Activated T-cell treated with anti-CD3 and anti-CD28 coated beads for 24 hours (primary cell): ENCODE data around the gene XRCC3.

Experiments used
- DNase-seq: peaks from one replicate; pipeline ENCODE4 v3.0.0-alpha.2; 2020; ENCODE audit warnings: low read depth

XRCC3 gene

DNA sequence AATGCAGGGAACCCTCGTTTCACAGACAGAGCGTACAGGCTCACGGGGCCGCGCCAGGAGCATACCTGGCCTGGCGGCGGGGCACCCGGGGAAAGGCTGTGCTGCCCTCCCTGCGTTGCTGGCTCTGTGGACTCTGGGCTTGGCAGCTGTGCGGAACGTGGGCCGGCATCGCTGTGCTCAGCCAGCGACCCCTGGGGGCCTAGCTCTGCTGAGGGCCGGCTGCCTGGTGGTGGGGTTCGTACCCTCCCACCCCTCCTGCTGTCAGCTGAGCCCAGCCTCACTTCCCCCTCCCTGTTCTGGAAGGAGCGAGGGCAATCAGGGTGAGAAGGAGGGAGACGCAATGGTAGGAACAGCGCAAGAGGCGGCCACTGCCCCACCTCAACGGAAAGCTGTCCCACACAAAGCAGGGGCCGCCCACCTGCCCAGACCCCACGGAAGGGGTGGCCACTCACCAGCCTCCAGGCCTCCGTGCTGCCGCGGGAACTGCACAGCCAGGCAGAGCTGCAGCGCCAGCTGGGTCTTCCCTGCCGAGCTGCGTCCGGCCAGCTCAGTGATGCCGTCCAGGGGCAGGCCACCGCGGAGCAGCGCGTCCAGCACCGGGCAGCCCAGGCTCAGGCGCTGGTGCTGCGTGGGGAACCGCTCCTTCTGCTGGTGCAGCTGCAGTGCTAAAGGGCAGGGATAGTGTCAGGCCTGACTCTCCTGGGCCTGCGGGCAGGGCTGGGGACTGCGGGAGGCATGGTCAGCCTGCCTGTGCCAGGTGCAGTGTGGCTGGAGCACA, 8.5 kb downstream of the XRCC3 start:
- DNase-seq, result no peak

DNA sequence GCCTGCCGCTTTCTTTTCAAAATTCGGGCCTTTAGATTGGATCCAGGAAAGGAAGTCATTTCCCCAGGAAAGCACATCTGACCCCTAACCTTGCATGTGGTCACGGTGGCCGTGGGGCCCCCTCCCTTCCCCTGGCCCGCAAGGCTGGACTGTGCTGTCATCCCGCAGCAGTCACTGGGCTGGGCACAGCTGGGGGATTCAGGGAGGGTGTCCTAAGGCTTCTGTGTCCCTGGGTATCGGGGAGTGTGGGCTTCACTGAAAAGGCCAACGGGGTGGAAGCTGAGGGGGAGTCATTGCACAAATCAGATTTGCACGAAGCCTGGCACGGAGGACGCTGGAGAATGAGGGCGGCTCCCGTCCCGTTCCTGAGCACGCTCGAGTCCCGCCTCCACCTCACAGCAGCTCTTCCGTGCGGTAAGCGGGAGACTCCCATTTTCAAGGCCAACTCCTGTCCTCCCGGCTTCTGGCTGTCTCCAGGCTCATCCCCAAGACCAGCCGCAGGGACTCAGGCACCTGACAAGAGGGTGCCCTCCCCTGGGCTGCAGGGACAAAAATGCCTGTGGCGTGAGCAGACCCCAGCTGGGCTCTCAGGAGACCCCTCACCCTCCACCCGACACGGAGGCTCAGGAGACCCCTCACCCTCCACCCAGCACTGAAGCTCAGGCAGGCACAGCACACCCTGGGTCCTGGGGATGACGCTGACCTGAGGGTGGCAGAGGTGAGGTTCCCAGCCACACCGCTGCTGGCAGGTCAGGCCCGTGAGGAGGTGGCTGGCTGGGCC, 9.6 kb downstream of the XRCC3 start:
- no peak for DNase-seq

DNA sequence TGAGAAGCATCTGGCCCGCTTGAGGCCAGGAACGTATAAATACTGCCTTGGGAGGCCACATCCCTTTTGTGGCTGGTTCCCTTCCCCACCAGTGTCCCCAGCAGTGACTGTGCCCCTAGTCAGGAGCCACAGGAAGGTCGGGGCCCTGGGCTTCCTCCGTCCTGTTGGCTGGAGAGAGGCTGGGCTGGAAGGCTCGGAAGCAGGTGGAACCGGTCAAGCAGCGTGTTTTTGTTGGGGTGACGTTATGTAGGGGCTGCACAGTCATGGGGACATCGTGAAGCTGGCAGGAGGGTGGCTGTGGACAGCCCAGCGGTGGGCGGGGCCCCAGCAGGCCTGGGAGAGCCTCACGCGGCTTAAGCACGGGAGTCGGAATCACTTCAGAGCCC, 10.1 kb downstream of the XRCC3 start:
- no peak for DNase-seq

DNA sequence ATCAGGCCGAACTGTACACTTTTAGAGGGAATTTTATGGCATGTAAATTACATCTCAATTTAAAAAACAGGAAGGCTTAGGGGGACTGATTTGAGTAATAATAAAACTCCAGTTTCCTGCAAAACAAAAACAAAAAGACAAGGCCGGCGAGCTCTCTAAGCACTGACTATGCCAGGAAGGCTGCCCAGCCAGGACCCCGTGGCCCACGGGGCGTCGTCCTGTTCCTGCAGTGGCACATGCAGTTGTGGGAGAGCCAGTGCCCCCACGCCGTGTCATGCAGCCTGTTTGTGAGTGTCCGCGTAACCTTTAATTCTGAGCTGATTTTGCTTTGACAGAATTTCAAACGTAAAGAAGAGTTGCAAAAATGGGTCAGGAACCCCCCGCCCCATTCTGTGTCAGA, 10.5 kb downstream of the XRCC3 start:
- DNase-seq, result no peak

DNA sequence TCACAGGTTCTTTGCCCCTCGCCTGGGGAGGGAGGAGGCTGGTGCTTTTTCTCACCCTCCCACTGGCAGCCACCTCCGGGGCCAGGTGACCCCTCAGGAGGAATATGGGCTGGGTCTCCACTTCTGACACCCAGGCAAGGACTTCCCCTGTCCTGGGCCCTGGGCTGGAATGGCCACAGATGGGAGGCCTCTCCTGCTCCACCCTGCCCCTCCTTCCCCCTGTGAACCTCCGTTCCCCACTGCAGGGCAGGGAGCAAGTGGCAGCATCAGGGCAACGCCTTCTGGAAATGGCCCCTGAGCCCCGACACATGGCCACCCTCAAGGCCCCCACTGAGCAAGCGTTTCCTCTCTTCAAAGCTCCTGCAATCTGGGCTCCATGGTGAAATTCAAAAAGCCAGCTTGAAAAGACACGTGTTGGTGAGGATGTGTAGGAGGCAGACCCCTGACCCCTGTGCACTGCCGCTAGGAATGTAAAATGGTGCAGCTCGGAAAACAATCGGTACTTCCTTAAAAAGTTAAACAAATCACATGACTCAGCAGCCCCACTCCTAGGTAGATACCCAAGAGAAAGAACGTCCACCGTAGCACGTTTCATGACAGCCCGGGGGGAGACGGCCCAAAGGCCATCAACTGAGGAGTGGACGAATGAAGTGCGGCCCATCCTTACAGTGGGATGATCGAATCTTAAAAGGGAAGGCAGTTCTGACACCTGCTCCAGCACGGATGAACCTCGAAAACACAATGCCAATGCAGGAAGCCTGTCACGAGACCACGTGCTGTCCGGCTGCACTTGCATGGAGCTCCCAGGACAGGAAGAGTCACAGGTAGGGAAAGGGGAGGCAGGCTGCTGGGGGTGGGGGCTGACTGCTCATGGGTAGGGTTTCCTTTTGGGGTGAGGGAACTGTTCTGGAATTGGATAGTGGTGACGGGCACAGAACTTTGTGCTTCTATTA, 11.5 kb downstream of the XRCC3 start:
- DNase-seq, result no peak

DNA sequence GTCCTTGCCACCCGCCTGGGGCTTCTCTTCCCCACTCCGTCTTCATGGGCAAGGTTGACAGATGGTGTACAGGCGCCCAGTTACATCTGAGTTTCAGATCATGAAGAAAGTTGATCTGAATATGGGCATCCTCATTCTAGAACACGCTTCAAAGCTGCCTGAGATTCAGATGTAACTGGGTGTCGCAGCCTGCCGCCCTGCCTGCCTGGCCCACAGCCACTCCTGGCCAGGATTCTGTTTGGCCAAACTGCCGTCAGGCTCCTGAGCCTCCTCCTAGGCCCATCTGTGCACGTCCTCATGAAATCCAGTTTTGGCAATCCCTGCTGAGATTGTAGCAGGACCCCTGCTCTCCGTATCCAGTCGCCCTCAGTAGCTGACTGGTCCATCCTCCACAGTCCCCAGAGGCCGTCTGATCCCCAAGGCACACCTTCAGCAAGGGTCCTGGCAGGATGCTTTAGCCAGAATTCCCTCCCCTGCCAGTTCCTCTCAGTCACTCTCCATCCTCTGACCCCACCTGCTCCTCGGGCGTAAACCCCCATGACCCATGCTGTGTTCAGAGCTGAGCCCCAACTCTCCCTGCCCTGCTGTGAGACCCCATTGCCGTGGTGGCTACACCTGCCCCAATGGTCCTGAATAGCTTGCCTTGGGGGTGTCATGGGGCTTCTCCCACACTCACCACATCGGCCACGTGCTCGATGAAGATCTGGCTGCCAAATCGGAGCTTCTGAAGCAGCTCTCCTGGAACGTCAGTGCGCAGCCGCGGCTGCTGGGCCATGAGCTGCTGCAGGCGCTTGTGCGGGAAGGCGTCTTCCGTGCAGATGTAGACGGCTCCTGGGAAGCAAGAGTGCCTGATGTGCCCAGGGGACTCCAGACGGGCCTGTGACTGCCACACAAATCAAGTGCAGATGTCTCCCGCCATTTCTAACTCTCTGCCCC, 12.5 kb downstream of the XRCC3 start:
- no peak for DNase-seq

DNA sequence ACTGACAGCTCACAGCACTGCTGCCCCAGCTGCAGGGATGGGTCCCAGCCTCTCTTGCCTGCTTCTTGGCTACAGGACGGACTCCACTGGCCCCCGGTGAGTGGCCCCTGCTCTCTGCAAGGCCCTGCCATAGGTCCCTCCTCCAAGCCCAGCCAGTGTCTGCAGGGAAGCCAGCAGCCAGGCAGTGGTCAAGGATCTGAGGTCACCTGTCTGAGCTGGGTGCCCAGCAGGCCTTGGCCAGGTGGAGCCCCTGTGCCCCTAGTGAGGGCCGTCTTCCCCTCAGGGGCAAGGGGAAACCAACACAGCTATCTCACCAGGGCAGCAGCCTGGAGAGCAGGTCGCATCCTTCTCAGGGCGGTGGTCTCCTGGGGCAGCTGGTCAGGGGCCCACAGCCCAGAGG, 13.2 kb downstream of the XRCC3 start:
- DNase-seq, result no peak

DNA sequence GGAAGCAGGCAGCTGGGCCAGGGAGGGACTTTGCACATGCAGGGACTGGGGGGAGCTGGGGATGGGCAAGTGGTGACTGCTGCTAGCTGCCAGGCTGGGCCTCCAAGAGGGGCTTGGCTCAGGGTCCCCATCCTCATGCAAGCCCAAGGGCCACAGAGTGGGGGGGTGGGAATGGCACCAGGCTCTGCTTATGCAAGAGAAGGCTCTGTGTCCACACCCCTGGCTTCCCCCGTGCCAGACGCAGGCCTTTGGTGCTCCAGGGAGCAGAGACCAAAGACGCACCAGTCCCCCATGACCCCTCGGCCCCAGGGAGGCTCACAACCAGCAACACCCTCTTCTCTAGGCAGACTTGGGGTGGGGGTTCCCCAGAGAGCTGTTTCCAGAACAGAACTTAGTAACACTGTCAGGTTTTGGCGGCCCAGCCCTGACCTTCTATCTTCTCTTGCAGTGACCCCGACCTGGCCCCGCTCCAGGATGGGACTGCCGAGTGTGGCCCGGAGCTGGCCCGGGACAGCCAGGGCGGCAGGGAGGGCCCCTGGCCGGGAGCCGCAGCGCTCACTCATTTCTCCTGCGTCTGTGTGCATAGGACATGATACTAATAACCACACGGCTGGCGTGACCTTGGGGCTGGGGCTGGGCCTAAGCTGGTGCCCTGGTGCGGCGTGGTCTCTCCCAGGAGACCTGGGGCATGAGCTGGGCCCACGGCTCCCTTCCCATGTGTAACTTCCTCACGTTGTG, 14.3 kb downstream of the XRCC3 start:
- DNase-seq, result no peak

DNA sequence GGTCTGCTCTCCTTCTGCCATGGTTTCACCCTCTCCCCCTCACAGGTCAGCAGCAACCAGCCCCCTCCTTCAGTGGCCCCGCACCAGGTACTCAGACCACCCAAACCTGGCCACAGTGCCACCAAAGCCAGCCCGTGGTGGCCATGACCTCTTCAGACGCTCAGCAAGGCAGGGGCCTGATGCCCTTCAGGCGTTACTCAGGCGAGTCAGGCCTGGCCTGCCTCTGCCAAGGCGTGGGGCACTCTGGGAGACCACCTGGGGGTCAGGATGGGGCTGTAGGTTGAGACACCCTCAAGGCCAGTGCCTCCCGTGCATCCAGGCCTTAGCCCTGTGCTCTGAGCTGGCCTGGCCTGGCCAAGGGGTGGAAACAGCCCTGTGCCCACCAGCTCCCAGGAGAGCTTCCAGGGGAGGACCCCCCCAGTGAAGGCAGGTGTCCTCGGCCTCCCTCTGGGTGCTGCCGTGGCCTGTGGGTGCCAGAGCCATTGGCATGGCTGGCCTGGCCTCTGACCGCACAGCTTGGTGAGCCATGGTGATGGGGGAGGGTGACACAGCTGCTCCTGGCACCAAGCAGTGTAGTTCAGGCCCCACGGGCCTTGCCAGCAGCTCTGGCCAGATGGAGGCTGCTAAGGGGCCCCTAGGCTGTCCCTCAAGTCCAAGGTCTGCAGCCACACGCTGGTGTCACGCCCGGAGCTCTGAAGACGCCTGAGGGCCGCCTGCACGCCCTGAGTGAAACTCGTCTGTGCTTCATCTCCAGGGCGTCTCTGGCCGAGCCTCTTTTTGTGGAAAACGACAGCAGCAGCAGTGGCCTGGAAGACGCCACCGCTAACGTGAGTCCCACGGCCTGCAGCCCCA, 15.1 kb downstream of the XRCC3 start:
- DNase-seq, result no peak

DNA sequence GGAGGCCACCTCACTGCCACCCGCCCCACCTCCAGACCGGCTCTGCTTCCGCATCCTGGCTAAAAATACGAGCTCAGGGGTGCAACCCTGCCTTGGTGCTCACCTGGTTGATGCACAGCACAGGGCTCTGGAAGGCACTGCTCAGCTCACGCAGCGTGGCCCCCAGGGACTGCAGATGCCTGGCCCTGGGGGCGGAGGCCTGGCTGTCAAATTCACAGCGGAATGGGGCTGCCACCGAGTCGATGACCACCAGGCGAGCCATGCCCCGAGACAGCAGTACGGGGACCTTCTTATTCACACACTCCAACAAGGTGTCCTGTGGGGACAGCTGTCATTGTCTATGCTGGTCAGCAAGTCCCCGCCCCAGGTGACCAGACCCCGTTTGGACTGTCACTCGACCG, 16.0 kb downstream of the XRCC3 start:
- no peak for DNase-seq

DNA sequence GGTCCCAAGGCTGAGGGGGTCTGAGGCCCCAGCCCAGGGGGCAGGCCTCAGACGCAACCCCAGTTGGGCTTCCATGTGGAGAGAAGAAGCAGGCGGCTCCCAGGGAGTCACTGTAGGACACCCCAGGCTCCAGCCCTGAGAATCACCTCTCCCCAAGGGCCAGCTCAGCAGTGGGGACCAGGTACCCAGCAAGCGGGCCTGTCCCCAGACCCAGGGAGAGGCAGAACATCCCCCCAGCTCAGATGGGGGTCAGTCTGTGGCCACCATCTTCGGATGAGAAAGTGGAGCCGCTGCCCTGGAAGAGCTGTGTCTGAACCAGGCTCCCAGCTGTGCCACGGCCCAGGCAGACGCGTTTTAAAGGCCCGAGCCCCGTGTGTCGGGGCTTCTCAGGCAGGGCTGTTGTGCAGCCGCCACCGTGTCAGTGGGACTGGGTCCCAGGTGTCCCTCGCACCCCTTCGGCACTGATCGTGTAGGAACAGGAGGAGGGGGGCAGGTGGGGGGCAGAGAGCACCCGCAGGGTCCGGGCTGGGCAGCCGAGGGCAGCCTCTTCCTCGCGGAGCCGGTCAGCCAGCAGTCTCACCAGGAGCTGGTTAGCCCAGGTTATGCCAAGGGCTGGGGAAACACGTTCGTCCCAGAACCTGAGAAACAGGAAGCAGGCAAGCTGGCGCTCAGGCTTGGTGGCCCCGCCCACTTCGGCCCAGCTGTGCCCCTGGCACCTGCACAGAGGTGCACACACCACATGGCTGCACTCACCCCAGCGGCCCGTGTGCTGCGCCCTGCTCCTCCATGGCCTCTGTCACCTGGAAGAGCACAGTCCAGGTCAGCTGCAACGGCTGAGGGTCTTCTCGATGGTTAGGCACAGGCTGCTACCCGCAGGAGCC, 16.6 kb downstream of the XRCC3 start:
- no peak for DNase-seq

DNA sequence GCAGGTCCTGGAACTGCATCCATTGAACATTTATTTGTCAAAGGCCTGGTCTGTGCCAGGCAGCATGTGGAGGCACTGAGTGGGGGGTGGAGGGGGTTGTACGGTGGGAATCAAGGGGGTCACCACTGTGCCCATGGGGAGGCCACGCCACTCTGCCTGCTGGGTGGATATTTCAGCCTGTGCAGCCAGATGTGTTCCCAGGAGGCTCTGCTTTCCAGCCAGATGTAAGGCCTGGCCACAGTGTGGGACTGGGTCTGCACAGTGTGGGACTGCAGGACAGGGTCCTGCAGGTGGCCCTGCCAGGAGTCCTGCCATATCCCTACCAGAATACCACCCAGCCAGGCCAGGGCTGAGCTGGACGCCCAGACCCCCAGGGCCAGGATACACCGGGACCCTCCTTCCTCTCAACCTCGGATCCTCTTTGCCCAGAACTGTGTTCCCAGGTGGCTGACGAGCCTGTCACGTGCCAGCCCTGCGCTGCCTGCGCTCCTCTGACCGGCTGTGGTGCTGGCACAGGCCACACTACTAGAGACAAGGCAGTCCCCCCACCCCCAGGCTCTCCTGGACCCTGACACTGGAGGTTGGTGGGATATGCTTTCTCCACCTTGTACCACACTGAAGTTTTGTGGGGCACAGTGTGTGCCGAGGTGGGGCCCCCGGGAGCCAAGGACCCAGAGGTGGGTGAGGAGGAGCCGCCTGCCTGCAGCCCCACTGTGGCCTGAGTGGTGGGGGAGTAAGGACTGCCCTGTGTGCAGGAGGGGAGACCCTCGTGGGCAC, 17.5 kb downstream of the XRCC3 start:
- DNase-seq, result no peak

DNA sequence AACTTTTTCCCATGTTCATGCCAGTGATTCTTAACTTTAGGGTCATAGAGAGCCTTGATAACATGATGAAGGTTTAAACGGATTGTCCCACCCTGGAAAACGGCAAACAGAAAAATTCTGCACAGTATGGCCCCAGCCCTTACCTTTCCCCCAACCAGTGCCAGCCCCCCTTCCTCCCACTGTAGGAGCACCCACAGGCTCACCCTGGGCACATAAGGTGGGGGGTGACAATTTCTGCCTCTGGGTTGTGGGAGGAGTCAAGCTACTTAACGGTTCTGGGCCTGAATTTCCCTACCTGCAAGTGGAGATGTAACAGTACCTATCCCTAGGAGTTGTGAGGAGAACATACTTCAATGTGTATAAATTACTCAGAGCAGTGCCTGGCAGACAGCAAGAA, 18.0 kb downstream of the XRCC3 start:
- DNase-seq, result no peak

DNA sequence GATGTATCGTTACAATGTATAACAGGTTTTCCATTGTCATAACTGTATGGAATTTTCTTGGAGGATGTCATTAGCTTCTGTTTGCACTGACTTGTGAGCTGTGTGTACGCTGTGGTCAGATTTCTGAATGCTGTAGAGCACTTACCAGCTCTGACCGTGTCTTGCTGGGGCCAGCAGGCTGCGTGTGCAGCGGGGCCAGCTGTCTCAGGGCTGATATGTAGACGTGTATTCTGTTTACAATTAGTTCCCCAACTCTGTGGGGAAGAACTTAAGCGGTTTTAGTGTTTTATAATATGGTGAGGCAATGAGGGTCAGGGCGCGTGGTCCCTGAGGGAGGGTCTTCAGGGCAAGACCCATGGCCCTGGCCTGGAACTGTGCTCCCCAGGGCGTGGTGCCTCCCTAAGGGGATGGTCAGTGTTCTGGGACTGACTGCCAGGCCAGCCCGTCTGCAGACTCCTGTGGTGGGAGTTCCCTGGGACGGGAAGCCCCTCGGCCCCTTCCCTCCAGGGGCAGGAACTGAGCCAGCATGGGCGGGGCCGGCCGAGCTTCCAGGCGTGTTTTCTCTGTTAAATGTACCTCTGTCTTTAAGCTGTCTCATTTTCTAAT, 18.7 kb downstream of the XRCC3 start:
- no peak for DNase-seq

DNA sequence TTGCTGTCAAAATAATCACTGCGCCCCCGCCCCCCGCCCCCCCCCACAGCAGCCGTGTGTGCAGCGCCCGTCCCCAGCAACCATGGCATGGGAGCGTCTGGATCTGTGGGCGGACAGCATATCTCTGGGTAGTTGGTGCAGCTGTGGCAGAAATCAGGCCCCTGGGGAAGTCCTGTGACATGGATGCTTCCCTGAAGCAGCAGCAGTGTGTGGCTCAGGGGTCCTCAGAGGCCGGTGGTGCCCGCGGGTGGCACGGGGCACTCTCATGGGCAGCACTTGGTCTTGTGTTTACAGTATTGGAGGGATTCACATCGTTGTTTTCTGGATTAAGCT, 19.2 kb downstream of the XRCC3 start:
- no peak for DNase-seq

DNA sequence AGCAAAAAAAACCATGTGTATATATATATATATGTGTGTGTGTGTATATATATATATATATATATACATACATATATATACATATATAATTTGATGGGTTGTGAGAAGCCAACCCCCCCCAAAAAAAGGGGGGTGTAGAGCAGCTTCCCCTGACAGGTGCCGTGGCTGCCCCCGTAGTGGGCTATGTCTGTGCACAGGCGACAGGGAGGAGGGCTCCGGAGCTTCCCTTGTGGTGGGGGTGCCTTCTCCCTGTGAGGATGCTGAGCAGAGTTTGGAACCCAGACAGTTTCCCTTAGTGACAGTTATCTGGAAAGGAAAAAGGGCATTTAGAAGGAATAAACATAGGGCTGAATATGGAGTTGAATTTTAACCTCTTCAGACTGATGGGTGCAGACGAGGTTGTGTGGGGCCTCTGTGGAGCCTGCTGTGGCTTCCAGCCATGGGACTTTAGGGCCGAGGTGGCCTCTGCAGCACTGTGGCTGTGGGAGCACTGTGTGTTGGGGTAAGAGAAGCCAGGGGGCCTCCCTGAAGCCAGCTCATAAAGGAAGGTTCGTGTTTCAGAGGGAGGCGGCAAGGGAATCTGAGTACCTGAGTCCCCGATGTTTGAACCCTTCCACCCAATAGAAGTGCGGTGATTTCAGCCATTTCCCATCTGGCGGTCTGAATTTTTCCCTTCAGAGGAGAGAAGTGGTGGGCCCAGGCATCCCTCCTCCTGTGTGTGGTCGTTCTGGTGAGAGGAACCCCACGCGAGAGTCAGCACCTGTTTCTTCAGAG, 19.8 kb downstream of the XRCC3 start:
- DNase-seq, result no peak

DNA sequence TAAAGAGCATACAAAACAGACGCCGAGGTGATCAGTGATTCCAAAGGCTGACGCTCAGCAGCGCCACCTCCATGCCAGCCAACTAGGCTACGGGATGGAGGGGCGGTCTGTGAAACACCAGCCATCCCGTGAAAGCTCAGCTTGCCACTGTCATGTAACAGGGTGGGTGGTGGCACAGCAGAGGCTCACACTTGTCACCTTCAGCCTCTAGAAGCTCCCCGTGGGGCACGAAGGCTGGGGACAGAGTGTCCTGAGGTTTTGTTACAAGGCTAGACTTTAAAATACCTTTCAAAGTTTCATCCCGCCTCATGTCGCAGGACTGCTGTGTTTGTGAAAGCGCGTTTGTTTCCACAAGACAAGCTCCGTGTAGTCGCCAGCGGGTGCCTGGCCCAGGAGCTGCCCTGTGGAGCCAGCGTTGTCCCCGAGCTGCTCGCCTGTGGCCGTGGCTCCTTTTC, 20.7 kb downstream of the XRCC3 start:
- DNase-seq, result no peak
